HepG2 (cell line): ENCODE measurements around the gene XPO5. TPM values are rescaled to one million over a fixed set of nuclear protein-coding genes. Genes with fewer than 3 reads are reported as not detected.

Source experiments
- ATAC-seq: fragments of 200-7000 bp; cut with Tn5 transposase; 3 replicates; pipeline ENCODE4 v1.9.1; 2020; ENCODE audit warnings: mild to moderate bottlenecking, moderate library complexity
- BruUV-seq: library from RNA; stranded (reverse); fragments of 400-500 nt; replicated peaks from 2 replicates; lab custom pipeline; 2021; lab: Mats Ljungman, UMichigan
- CTCF ChIA-PET: fragments of 300-600 bp; formaldehyde crosslinking; extraction: SDS; loops from one replicate; lab custom pipeline; 2021; ENCODE audit warnings: low total read pairs, inconsistent platforms, low intra/inter-chr PET ratio; lab: Yijun Ruan, JAX
- POLR2A ChIA-PET: fragments of 350-600 bp; sonication (Branson Sonifier 250); formaldehyde crosslinking; loops from one replicate; lab custom pipeline; 2020; ENCODE audit warnings: antibody characterized with exemption, inconsistent platforms; lab: Yijun Ruan, JAX
- DNase-seq: peaks from one replicate; pipeline ENCODE4 v3.0.0-alpha.2; 2015; ENCODE audit warnings: low spot score
- FAIRE-seq: peaks from 3 replicates; lab custom pipeline; 2011; peaks lifted over from hg19 to GRCh38; lab: Jason Lieb, UNC
- H2AFZ ChIP-seq: one replicate; pipeline ENCODE4 v1.6.1; 2011; ENCODE audit warnings: low read length, inconsistent platforms
- H3K27ac ChIP-seq: fragments of 300-600 bp; 3 replicates; pipeline ENCODE4 v1.8.0; 2011; ENCODE audit warnings: mixed run types, mild to moderate bottlenecking, mixed read lengths, low read length, inconsistent platforms; ENCODE audit not compliant: insufficient read depth; ENCODE audit errors: extremely low read length
- H3K27me3 ChIP-seq, 2 experiments: fragments of 200-600 bp in 1 of 2; 2 replicates in 1 of 2; 3 replicates in 1 of 2; pipeline versions ENCODE4 v1.6.0 to v1.8.0; 2011; ENCODE audit warnings: low read length in 2 of 2, mild to moderate bottlenecking in 2 of 2, moderate library complexity in 2 of 2, inconsistent platforms in 1 of 2; ENCODE audit not compliant: insufficient read depth in 2 of 2, control insufficient read depth in 1 of 2
- H3K36me3 ChIP-seq, 2 experiments: fragments of 200-600 bp in 1 of 2; replicated peaks in 1 of 2; 2 replicates in 1 of 2; 3 replicates in 1 of 2; pipeline versions ENCODE4 v1.5.1 to v1.8.0; 2011; ENCODE audit warnings: low read length in 2 of 2, inconsistent platforms in 1 of 2; ENCODE audit not compliant: insufficient read depth in 2 of 2, control insufficient read depth in 1 of 2
- H3K4me1 ChIP-seq: 2 replicates; pipeline ENCODE4 v1.5.1; 2012; ENCODE audit warnings: low read length, inconsistent platforms; ENCODE audit not compliant: insufficient read depth
- H3K4me2 ChIP-seq: 2 replicates; pipeline ENCODE4 v1.6.0; 2011; ENCODE audit warnings: low read depth, low read length, inconsistent platforms
- H3K4me3 ChIP-seq, 3 experiments: fragments of 200-600 bp in 1 of 3; sonication (generic), shearing (Covaris generic) in 1 of 3; replicated peaks in 1 of 3; 2 replicates each; pipeline ENCODE4 v1.5.1; 2011 to 2016; ENCODE audit warnings: low read length in 3 of 3, inconsistent platforms in 2 of 3, low read depth in 2 of 3, mild to moderate bottlenecking in 2 of 3, control low read depth in 1 of 3, mixed read lengths in 1 of 3; ENCODE audit not compliant: insufficient read depth in 1 of 3
- H3K79me2 ChIP-seq: one replicate; pipeline ENCODE4 v1.6.1; 2011; ENCODE audit warnings: low read length, inconsistent platforms; ENCODE audit not compliant: insufficient read depth
- H3K9ac ChIP-seq: 2 replicates; pipeline ENCODE4 v1.6.0; 2011; ENCODE audit warnings: mild to moderate bottlenecking, low read depth, low read length, inconsistent platforms; ENCODE audit not compliant: insufficient read depth
- H3K9me3 ChIP-seq: 2 replicates; pipeline ENCODE4 v1.5.1; 2012; ENCODE audit warnings: mild to moderate bottlenecking, low read length
- H4K20me1 ChIP-seq: 2 replicates; pipeline ENCODE4 v1.6.0; 2011; ENCODE audit warnings: inconsistent platforms, mild to moderate bottlenecking, low read length, moderate library complexity; ENCODE audit not compliant: insufficient read depth
- CBX2 ChIP-seq, 2 experiments: fragments of 200-600 bp in 1 of 2; sonication (generic); formaldehyde crosslinking in 1 of 2; IDR thresholded peaks; 2 replicates each; pipeline versions ENCODE4 v1.7.0 to v1.8.1; 2018 to 2022; ENCODE audit warnings: low read depth in 2 of 2, low read length in 1 of 2, mild to moderate bottlenecking in 1 of 2, missing genetic modification reagents in 1 of 2
- FOXA3 ChIP-seq: IDR thresholded peaks from 2 replicates; pipeline ENCODE4 v1.6.1; 2016; ENCODE audit warnings: missing genetic modification reagents, missing compliant biosample characterization
- GATAD2A ChIP-seq: IDR thresholded peaks from 2 replicates; pipeline ENCODE4 v1.6.1; 2016
- HNRNPL ChIP-seq: fragments of 200-400 bp; formaldehyde crosslinking; IDR thresholded peaks from 2 replicates; pipeline ENCODE4 v1.6.1; 2017; ENCODE audit warnings: mild to moderate bottlenecking, low read depth, low read length
- NCOA2 ChIP-seq: sonication (generic); formaldehyde crosslinking; IDR thresholded peaks from 2 replicates; pipeline ENCODE4 v1.8.0; 2022; ENCODE audit warnings: inconsistent platforms
- PHB2 ChIP-seq: fragments of 450-650 bp; IDR thresholded peaks from 2 replicates; pipeline ENCODE4 v1.6.1; 2018; ENCODE audit not compliant: partially characterized antibody
- SOX5 ChIP-seq: IDR thresholded peaks from 2 replicates; pipeline ENCODE4 v1.6.1; 2016; ENCODE audit warnings: borderline replicate concordance
- ZFP36 ChIP-seq: fragments of 150-350 bp; IDR thresholded peaks from 2 replicates; pipeline ENCODE4 v1.6.1; 2018; ENCODE audit warnings: borderline replicate concordance, low read length, low read depth; ENCODE audit not compliant: partially characterized antibody
- ZNF234 ChIP-seq: sonication (generic); formaldehyde crosslinking; conservative IDR thresholded peaks from 2 replicates; pipeline ENCODE4 v1.5.1; 2020; ENCODE audit warnings: mild to moderate bottlenecking, missing genetic modification reagents
- ZNF567 ChIP-seq: sonication (generic); formaldehyde crosslinking; IDR thresholded peaks from 2 replicates; pipeline ENCODE4 v1.8.1; 2023; ENCODE audit warnings: mild to moderate bottlenecking, missing genetic modification reagents, borderline replicate concordance
- ZNF614 ChIP-seq: IDR thresholded peaks from 2 replicates; pipeline ENCODE4 v1.6.1; 2018; ENCODE audit warnings: missing biosample characterization, missing genetic modification reagents, inconsistent platforms, borderline replicate concordance
- ZNF670 ChIP-seq: sonication (generic); formaldehyde crosslinking; IDR thresholded peaks from 2 replicates; pipeline ENCODE4 v1.8.0; 2022; ENCODE audit warnings: mild to moderate bottlenecking, missing genetic modification reagents, borderline replicate concordance
- ZNF703 ChIP-seq: sonication (generic); formaldehyde crosslinking; IDR thresholded peaks from 2 replicates; pipeline ENCODE4 v1.5.1; 2020; ENCODE audit warnings: missing genetic modification reagents, mild to moderate bottlenecking, moderate library complexity, borderline replicate concordance
- WGBS: methylation state at CpG from one replicate; pipeline ENCODE4 v1.1.6; 2017; ENCODE audit warnings: low lambda C conversion rate; 5-methylcytosine and 5-hydroxymethylcytosine counted together
- in situ Hi-C: cut with HindIII; loops from 2 replicates; pipeline ENCODE4 v1.10.0; 2017; ENCODE audit warnings: low pct_unique_long_range_greater_than_20kb; ENCODE audit not compliant: extremely low pct_ligation_motif_present
- intact Hi-C: fragments of 100-400 bp; cut with micrococcal nuclease; formaldehyde crosslinking; loops from one replicate; pipeline ENCODE4 v1.10.0; 2022; ENCODE audit not compliant: unreplicated experiment
- polyA plus RNA-seq, 8 experiments: library from polyadenylated mRNA; depleted of rRNA in 3 of 8; stranded (reverse) in 7 of 8; unstranded in 1 of 8; fragments of >200 nt; fragmentation: Illumina TruSeq in 4 of 8; extraction: Trizol in 4 of 8; gene quantifications; 2 replicates each; pipeline versions ENCODE4 v1.2.1 to v1.2.3, GENCODE V29; 2011 to 2016; ENCODE audit warnings: low read depth in 4 of 8, missing spikeins in 1 of 8, mixed read lengths in 1 of 8; ENCODE audit not compliant: insufficient read depth in 1 of 8
- total RNA-seq, 5 experiments: library from RNA; depleted of rRNA; stranded (reverse); fragments of >200 nt; fragmentation: Illumina TruSeq; extraction: Trizol; gene quantifications; 2 replicates each; pipeline ENCODE4 v1.2.3, GENCODE V29; 2016; ENCODE audit warnings: low read depth in 1 of 5
- TF ChIP-seq, protein P1 (sequence below): sonication (generic); formaldehyde crosslinking; IDR thresholded peaks from 2 replicates; pipeline ENCODE4 v1.4.0; 2020; ENCODE audit warnings: missing genetic modification reagents, borderline replicate concordance
- TF ChIP-seq, protein P2 (sequence below): sonication (generic); formaldehyde crosslinking; IDR thresholded peaks from 2 replicates; pipeline ENCODE4 v1.8.0; 2022; ENCODE audit warnings: missing genetic modification reagents, mild to moderate bottlenecking, inconsistent platforms, borderline replicate concordance

XPO5 gene
- total and polyA plus RNA-seq, 2 of the 13 experiments (the other 11 are each of a cell fraction or from before 2014, with no cell fraction given) = 52.2 to 68.0 TPM

DNA sequence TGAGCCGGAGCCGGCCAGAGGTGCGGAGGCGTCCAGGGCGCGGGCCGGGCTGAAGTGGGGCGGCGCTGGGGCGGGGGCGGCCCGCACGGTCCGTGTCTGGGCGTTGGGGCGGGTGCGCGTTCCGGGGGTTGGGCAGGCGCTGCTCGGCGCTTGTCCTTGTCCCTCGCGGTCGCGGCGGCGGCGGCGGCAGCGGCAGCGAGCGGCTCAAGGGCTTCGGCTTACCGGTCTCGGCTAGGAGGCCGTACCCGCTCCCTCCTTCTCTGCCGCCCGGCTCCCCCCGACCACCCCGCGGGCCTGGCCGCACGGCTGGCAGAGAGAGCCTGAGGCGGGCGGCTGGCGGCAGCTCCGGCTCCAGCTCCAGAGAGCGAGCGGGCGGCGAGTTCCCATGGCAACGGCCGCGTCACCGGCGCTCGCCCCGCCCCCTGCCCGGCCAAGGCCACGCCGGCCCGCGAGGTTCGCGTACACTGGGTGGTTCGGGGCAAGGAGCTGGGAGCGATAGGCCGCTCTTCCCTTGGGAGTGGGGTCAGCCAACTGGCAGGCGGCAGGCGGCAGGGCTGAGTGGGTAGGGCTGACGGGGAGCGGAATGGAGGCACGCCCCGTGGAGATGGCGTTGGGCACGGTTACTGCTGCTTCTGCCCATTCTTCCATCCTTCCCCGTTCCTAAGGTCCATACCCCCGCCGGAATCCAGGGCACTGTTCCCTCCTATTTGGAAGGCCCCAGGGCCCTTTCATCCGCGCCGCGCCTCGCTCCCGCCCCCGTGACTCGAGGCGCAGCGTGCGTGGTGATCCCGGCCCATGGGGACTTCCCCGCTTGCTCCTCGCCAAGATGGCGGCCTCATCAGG, 65.6 kb downstream of the XPO5 start, which contains the start of gene LRRC73 (continued):
- TF ChIP-seq NCOA2 (CRISPR knock-in tag) (no peak; the same call in 1 of the 2 replicates), SOX5 (CRISPR knock-in tag) (no peak), ZFP36 (no peak), FOXA3 (CRISPR knock-in tag) (peak; percentile 34; the same call in 1 of the 2 replicates), PHB2 (no peak), ZNF703 (CRISPR knock-in tag) (no peak), ZNF234 (no peak), GATAD2A (CRISPR knock-in tag) (no peak)

DNA sequence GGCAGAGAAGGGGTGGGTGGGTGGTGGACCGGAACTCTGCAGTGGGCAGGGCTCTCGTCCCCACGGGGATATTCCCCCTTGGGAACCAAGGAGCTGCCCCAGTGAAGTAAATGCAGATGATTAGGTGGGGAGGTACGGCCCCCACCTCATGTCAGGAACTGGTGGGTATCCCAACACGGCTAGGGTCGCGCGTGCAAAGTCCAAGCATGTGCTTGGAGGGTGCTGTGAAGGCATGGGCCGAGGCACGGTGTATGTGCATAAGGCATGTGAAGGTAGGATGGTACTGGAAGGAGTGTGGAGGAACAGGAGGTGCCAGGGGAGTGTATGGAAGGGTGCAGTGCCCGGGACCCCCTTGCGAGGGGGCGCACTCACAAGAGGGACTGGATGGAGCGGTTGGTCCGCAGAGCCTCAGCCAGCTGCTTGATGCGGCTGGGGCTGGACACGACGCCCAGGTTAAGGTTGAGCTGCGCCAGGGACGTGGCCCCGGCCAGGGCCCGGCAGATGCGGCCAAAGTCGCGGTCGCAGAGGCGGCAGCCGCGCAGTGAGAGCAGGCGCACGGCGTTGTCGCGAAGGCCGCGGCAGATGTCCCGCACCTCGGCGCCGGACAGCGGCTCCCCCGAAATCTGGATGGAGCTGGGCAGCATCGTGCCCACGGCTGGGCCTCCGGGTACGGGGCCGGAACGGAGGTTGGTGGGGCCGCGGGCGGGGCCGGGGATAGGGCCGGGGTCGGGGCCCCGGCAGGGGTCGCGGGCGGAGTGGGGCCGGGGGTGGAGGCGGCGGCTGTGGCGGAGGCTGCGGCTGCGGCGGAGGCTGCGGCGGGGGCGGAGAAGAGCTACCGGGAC, 66.5 kb downstream of the XPO5 start:
- Histone ChIP-seq H3K4me1 (peaks cover 49% of the 10 kb centered on the region), H3K27ac (no peak overlapping the region), H3K4me2 (peak overlapping the region; percentile 82), H4K20me1 (no peaks in the 10 kb centered on the region; the same call in 1 of the 2 replicates), H3K79me2 (peaks cover 2% of the 10 kb centered on the region), H2AFZ (no peak overlapping the region), H3K27me3 (peaks cover 3 to 7% of the 10 kb centered on the region in 2 experiments; a peak in 4 of 5 replicates), H3K9me3 (no peaks in the 10 kb centered on the region), H3K9ac (peak overlapping the region; percentile 49), H3K36me3 (peaks cover 18 to 32% of the 10 kb centered on the region in 2 experiments), H3K4me3 (peak overlapping the region; percentile 61 to 74 (median 69))
- peak; percentile 19 for ATAC-seq
- POLR2A ChIA-PET = interaction anchor here (1.0 to 1.9 kb wide), 14 partner anchors 10 to 140 kb away, joined by 3 to 13 read pairs (median 5); partner anchors contain the start of genes ABCC10, DLK2, GTPBP2 and POLH
- no peak for DNase-seq
- intact Hi-C loops = loop anchor here (5.0 kb wide), 2 partner anchors 122 to 247 kb away; no protein-coding TSS in a partner anchor
- no TSS peak for BruUV-seq
- WGBS = 14% methylated on average over 17 of the region's 69 CpGs
- FAIRE-seq = peak; percentile 18
- in situ Hi-C loops = no loop called here
- CTCF ChIA-PET = no interaction called here
- TF ChIP-seq ZNF670 (CRISPR knock-in tag) (no peak), CBX2 (IDR thresholded peaks at IDR 0.05; ENCODE audit: low read depth, low read length) (no peak), CBX2 (CRISPR knock-in tag; IDR thresholded peaks at IDR 0.05; ENCODE audit: low read depth) (no peak), ZNF567 (CRISPR knock-in tag) (no peak), ZNF614 (CRISPR knock-in tag) (no peak), HNRNPL (0 out of 2 replicates have a peak, but pooled peaks have one; percentile 19)
- TF ChIP-seq, protein P1, sequence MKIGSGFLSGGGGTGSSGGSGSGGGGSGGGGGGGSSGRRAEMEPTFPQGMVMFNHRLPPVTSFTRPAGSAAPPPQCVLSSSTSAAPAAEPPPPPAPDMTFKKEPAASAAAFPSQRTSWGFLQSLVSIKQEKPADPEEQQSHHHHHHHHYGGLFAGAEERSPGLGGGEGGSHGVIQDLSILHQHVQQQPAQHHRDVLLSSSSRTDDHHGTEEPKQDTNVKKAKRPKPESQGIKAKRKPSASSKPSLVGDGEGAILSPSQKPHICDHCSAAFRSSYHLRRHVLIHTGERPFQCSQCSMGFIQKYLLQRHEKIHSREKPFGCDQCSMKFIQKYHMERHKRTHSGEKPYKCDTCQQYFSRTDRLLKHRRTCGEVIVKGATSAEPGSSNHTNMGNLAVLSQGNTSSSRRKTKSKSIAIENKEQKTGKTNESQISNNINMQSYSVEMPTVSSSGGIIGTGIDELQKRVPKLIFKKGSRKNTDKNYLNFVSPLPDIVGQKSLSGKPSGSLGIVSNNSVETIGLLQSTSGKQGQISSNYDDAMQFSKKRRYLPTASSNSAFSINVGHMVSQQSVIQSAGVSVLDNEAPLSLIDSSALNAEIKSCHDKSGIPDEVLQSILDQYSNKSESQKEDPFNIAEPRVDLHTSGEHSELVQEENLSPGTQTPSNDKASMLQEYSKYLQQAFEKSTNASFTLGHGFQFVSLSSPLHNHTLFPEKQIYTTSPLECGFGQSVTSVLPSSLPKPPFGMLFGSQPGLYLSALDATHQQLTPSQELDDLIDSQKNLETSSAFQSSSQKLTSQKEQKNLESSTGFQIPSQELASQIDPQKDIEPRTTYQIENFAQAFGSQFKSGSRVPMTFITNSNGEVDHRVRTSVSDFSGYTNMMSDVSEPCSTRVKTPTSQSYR = 0 out of 2 replicates have a peak, but pooled peaks have one; percentile 31
- TF ChIP-seq, protein P2, sequence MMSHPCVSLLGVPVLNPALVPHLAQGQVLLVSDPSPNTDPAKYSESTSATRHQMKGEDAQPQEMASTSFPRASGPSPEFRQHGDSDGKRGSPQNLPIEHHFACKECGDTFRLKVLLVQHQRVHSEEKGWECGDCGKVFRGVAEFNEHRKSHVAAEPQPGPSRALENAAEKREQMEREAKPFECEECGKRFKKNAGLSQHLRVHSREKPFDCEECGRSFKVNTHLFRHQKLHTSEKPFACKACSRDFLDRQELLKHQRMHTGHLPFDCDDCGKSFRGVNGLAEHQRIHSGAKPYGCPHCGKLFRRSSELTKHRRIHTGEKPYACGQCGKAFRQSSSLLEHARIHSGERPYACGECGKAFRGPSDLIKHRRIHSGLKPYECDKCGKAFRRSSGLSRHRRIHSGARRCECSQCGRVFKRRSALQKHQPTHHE (CRISPR knock-in tag) = no peak
